ENCODE measurements around the gene DHX29.

The DHX29 gene

DNA sequence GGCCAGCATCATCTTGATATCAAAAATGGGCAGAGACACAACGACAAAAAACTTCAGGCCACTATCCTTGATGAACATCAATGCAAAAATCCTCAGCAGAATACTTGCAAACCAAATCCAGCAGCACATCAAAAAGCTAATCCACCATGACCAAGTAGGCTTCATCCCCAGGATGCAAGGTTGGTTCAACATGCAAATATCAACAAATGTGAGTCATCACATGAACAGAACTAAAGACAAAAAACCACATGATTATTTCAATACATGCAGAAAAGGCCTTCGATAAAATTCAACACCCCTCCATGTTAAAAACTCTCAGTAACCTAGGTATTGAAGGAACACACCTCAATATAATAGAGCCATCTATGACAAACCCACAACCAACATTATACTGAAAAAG, 8.8 kb upstream of the DHX29 start:
- no peak for DNase-seq

- DNase-seq = no peak
Measured at GRCh38 chr5:55313870-55314617, 6.5 kb upstream of the DHX29 start.

- DNase-seq = peak; percentile 48
Measured at GRCh38 chr5:55308254-55308836, 851 bp upstream of the DHX29 start.

- peak; percentile 32 for DNase-seq
Measured at GRCh38 chr5:55306641-55307382, 682 bp downstream of the DHX29 start.

DNA sequence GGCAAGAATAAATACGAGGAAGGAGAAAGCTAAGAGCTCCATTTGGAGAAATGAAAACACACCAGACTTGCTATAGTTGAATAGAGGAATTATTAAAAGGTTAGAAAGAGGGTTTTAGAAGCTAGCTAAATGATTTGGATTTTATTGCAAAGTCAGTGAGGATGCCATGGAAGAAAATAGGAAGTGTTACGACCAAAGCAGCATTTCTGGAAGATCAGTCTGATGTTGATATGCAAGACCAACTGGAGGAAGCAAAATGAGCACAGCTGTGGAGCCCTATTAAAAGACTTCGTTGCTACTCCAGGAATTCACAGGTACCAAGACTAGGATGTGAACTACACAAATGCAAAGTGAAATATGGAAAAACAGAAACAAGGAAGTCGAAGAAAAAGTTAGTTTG, 2.1 kb downstream of the DHX29 start:
- no peak for DNase-seq

DNA sequence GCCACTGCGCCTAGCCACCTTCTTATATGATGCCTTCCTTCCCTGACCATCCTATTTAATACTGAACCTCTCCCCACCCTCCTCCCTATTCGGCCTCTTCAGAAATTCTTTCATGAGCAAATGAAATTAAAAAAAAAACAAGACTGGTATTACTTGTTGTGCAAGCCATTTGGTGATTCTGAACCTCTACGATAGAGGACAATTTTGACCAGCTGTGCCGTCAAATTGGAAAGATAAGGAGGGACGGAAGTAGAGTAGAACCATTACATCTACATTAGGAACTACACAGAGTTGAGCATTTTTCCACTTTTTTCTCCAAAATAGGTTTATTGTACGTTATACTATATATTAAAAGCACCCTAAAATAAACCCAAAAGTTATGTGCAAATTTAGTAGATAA, 2.9 kb downstream of the DHX29 start:
- no peak for DNase-seq

DNA sequence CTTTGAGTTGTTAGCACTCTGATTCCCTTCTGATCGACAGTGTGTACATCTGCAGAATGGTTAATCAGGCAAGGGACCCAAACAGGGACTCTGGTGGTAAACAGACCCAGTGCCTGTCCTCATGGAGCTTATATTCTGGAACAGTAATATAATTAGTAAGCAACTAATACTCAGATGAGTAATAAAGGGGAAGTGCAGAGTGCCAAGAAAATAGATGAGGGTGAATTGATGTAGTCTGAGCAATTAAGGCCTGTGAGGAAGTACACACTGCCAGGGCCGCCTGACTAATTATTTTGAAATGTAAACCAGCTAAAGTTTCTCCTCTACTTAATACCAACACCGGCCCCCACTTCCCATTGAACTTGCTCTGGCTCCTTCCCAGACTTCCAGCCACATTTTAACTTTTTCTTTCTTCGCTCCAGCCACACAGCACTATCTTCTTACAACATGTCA, 4.2 kb downstream of the DHX29 start:
- peak; percentile 82 for DNase-seq

- no peak for DNase-seq
Measured at GRCh38 chr5:55300890-55301289, 6.6 kb downstream of the DHX29 start.

DNA sequence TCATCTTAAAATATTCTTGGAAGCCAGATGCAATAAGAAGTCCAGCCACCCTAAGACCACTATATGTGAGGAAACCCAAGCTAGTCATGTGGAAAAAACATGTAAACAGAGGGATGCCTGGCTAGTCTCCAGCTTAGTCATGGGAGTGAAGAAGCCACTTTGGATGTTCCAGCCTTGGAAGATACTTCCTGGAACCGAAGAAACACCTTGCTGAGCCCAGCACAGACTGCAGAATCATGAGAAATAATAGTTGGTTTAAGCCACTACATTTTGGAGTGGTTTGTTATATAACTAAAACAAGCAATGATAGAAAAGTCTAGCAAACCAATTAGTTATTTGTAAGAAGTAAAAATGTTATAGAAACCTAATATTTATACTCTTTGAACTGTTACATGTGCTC, 12.6 kb downstream of the DHX29 start:
- no peak for DNase-seq

DNA sequence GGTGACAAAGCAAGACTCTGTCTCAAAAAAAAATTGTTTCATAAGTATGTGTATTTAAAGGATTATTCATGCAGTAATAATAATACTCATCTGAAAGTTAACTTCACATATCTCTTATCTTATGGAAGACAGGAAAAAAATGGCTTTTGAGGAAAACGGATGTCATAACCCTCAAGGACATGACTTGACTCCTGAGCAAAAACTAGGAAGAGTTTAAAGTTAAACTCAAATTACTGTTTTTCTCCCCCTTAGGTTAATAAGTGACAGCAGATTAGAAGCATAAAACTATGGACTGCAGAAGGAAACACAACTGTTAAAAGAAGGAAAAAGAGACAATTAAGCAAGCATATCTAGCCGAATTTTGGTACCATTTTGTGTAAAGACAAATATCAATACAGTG, 16.5 kb downstream of the DHX29 start:
- DNase-seq = no peak

DNA sequence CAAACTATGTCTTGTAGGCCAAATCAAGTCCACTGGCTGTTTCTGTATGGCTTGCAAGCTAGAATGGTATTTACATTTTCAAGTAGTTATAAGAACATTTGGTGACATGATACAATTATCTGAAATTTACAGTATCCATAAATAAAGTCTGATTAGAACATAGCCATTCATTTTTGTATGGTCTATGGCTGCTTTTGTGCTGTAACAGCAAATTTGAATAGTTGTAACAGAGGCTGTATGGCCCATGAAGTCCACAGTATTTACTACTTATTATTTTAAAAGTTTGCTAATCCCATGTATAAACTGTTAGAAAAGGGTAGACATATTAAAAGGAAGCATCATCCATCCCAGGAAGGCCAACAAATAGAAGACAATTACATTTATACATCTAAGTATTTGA, 17.7 kb downstream of the DHX29 start:
- DNase-seq = no peak

DNA sequence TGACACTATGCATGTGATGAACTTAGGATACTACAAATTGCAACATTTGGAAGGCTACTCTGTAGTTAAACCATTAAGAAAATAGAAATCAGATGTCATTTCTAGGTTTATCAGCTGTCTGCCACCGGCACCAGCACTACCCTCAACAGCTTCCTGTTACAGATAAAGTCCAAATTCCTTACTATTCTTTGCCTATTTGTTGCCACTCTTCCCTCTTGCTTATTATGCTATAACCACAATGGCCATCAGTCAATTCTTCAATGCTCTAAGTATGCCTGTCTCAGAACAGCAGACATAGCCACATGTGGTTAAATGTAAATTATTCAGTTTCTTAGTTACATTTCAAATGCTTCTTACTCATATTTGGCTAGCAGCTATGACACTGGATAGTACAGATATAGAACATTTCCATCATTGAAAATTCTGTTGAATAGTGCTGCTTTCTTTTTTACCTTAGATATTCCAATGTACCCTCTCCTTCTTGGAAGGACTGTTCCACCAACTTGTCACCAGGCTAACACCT, 21.0 kb downstream of the DHX29 start:
- DNase-seq = no peak

DNA sequence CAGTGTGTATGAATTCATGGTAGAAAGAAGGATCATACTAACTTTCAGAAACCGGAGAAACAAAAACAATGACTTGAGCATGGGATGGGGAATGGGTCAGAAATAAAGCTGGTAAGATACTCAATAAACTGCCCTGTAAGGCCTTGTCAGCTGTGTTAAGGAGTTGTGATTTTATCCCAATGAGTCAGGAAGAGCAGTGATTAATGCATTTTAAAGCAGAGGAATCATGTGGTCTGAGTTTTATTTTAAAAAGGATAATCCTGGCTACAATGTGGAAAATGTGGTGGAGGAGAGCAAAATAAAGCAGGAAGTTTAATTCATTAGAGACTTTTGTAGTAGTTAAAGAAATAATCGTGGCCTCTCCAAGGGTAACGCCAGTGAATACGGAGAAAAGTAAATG, 28.7 kb downstream of the DHX29 start:
- DNase-seq = peak; percentile 37

DNA sequence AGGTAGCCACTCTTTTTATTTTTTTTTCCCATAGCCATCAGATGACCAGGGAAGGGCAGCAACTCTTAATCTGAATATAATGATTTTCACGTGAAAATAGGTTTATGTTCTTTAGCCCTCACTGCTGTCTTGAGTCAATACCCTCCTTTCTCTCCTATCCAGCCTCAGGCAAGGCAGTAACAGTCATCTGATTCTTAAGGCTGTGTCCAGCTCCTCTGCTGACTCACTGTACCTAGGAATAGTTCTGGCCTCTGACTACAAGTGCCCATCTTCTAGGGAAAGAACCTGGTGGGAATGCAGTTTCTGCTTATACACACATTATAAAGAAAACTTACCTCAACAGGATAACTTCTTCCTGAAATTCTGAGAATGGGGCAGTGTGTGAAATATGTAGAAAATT, 30.7 kb downstream of the DHX29 start:
- DNase-seq = no peak

DNA sequence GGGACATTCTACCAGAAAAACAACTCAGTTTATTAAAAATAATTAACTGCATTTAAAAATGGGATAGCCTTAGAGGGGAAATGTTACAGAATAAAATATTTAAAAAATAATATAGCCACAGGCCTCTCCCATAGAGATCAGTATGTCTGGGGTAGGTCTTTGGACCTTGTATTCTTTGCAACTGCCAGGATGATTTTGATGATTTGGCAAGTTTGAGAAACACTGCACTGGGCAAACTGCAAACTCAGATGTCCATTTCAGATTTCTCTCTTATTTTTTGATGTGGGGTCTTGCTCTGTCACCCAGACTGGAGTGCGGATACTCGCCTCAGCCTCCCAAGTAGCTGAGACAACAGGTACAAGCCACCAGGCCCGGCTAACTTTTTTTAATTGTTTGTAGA, 49.2 kb downstream of the DHX29 start:
- no peak for DNase-seq

DNA sequence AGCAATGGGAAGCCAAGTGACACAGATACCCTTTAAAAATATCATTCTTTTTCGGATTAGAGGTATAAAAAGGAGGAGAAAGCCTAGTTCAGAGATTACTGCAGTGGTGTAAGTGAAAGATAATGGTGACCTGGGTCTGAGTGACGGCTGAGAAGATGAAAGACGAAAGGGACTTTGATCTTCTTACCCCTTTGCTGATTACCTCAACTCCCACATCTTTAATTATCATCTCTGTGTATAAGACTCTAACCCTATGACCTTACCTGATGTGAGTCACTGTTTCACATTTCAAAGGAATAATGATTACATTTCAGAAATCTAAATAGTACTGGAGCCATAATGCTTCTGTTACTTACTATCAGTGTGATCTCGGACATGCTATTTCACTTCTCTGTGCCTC, 52.7 kb downstream of the DHX29 start:
- no peak for DNase-seq

- no peak for DNase-seq
Measured at GRCh38 chr5:55250064-55250463, 57.4 kb downstream of the DHX29 start.

DNA sequence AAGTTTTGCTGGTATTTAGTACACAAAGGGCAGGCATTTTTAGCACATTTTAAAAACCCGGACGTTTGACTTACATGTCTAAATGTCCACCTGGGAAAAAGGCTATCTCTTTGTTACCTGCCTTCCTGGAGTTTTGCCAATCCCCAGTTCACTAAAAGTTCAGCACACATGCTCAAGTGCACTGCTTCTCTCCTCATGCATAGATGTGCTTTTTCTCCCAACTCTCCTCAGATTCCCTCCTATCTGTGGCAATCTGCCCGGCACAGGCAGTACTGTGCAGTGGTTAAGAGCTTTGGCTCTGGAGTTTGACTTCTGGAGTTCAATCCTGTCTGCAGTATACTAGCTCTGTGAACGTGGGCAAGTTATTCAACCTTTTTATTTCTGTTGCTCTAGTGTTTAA, 65.7 kb downstream of the DHX29 start:
- no peak for DNase-seq

DNA sequence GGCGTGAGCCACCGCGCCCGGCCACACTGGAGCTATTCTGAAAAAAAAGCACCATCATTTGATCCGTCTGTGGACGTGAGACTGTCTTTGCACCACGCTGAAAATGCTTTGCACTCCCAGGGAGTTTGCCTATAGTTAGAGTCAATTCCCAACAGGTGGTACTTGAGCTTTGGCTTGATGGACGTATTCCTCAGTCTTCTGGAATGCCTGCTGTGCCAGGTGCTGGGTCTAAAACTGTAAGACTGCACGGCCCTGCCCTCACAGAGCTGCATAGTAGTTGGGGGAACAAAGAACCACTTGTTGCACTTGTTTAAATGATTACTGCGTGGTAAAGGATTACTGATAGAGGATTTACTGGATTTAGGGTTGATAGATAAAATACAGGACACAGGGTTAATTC, 70.7 kb downstream of the DHX29 start:
- no peak for DNase-seq

DNA sequence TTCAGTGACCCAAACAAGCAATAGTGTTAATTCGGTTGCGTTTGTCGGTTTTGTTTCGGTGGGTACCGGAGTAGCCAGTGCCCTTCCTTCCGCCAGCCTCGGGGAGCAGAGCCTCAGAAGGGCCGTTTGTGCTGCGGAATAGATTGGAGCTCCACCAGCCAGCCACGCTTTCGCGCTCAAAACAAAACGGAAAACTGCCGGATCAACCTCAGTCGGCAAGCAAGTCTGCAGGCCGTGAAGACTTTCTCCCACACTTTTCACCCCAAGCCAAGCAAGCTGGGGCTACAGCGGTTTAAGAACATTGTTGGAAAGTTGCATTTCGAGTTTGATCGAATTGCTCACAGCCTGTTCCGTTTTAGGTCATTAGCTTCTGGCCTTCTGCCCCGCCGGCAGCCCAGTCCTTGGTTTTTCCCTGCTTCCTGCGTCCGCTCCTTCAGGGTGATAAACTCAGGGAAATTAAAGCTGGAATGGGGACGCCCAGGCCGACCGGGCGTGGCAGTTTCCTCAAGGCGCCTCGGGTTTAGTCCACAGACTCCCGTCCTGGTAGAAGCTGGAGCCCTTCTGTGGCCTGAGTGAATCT, 73.3 kb downstream of the DHX29 start:
- DNase-seq = peak; percentile 23

- peak; percentile 63 for DNase-seq
Measured at GRCh38 chr5:55232985-55233928, 74.2 kb downstream of the DHX29 start, which contains the start of gene CCNO. CCNO (minus strand) TSS chr5:55233608; CDS start chr5:55233523, 85 bp downstream.

Data from kidney glomerular epithelial cell (primary cell).